ENCODE results near the gene TMEM247.

TMEM247 gene

GRCh38 chr2:46489423-46490174 is 10.2 kb downstream of the TMEM247 start:
- DNase-seq (ENCODE audit: low spot score), result peak; percentile 43

- peak; percentile 94 for DNase-seq (ENCODE audit: low spot score)
Observed at GRCh38 chr2:46490521-46491141, 11.3 kb downstream of the TMEM247 start.

- no peak for DNase-seq (ENCODE audit: low spot score)
Observed at GRCh38 chr2:46492301-46492700, 12.9 kb downstream of the TMEM247 start.

GRCh38 chr2:46493241-46493970 is 14.0 kb downstream of the TMEM247 start:
- DNase-seq (ENCODE audit: low spot score), result no peak

GRCh38 chr2:46493971-46494250 is 14.5 kb downstream of the TMEM247 start:
- DNase-seq (ENCODE audit: low spot score), result no peak

- DNase-seq (ENCODE audit: low spot score), result no peak
Observed at GRCh38 chr2:46494596-46494995, 15.2 kb downstream of the TMEM247 start.

- no peak for DNase-seq (ENCODE audit: low spot score)
Observed at GRCh38 chr2:46495231-46496030, 16.1 kb downstream of the TMEM247 start.

- no peak for DNase-seq (ENCODE audit: low spot score)
Observed at GRCh38 chr2:46497766-46498165, 18.4 kb downstream of the TMEM247 start.

- DNase-seq (ENCODE audit: low spot score), result no peak
Observed at GRCh38 chr2:46498681-46499080, 19.3 kb downstream of the TMEM247 start.

GRCh38 chr2:46499392-46499785 is 20.0 kb downstream of the TMEM247 start:
- DNase-seq (ENCODE audit: low spot score), result no peak

- no peak for DNase-seq (ENCODE audit: low spot score)
Observed at GRCh38 chr2:46500801-46501200, 21.4 kb downstream of the TMEM247 start.

GRCh38 chr2:46502291-46502885 is 23.0 kb downstream of the TMEM247 start:
- DNase-seq (ENCODE audit: low spot score), result no peak

- no peak for DNase-seq (ENCODE audit: low spot score)
Observed at GRCh38 chr2:46503686-46504085, 24.3 kb downstream of the TMEM247 start.

- no peak for DNase-seq (ENCODE audit: low spot score)
Observed at GRCh38 chr2:46504221-46504620, 24.9 kb downstream of the TMEM247 start.

- DNase-seq (ENCODE audit: low spot score), result no peak
Observed at GRCh38 chr2:46504685-46505471, 25.5 kb downstream of the TMEM247 start.

- no peak for DNase-seq (ENCODE audit: low spot score)
Observed at GRCh38 chr2:46505472-46505783, 26.1 kb downstream of the TMEM247 start.

- no peak for DNase-seq (ENCODE audit: low spot score)
Observed at GRCh38 chr2:46506131-46506706, 26.9 kb downstream of the TMEM247 start.

- DNase-seq (ENCODE audit: low spot score), result no peak
Observed at GRCh38 chr2:46508312-46508711, 28.9 kb downstream of the TMEM247 start.

GRCh38 chr2:46508759-46509158 is 29.4 kb downstream of the TMEM247 start:
- no peak for DNase-seq (ENCODE audit: low spot score)

- no peak for DNase-seq (ENCODE audit: low spot score)
Observed at GRCh38 chr2:46509804-46510203, 30.4 kb downstream of the TMEM247 start.

GRCh38 chr2:46510598-46511177 is 31.3 kb downstream of the TMEM247 start:
- no peak for DNase-seq (ENCODE audit: low spot score)

All from COLO829 (cell line).